NCI-H187 treated with DMSO at 0.1 percent for 48 hours (cell line): ENCODE measurements around the gene GALNT12.

Source experiments
- DNase-seq: peaks from one replicate; lab custom pipeline; 2025; lab: John Stamatoyannopoulos, UW

GALNT12 gene

DNA sequence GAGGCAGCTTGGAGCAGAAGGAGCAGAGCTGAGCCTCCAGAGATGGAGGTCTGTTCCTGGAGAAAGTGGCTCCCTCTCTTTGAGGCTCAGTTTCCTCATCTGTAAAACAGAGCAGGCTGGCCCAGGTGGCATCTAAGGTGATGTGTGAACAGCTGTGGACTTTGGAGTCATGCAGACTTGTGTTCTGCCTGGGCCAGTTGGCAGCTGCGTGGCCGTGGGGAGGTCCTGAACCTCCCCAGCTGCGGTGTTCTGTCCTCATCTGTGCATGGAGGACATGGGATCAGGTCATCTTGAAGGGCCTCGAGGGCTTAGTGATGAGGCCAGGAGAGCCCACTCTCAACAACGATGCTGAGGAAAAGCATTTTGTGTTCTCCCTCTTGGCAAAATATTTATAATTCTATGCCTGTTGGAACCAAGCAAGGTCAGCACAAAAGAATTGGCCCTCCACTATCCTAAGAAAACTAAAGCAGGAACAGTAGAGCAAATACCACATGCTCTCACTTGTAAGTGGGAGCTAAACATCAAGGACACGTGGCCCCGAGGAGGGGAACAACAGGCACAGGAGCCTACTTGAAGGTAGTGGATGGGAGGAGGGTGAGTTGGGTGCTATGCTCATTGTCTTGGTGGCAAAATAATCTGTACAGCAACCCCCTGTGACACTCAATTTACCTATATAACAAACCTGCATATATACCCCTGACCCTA is 73.0 kb downstream of the GALNT12 start:
- DNase-seq, result no peak

DNA sequence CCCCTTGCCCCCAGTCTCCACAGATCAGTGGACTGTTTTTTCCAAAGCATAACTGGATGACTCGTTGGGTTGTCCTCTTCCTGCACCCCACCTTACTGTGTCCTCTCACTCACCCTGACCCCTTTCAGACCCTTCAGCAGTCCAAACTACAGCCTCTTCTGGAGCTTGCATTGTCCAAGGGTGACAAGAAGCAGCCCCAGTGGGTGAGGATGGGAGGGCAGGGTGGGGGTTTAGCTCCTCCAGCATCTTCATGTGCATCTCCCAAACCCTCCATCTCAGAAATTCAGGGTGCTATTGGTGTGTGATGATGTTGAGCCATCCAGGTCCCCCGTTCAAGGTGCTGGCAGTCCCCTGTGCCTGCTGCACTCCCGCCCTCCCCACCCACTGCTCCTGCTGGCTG is 73.9 kb downstream of the GALNT12 start:
- DNase-seq, result no peak

DNA sequence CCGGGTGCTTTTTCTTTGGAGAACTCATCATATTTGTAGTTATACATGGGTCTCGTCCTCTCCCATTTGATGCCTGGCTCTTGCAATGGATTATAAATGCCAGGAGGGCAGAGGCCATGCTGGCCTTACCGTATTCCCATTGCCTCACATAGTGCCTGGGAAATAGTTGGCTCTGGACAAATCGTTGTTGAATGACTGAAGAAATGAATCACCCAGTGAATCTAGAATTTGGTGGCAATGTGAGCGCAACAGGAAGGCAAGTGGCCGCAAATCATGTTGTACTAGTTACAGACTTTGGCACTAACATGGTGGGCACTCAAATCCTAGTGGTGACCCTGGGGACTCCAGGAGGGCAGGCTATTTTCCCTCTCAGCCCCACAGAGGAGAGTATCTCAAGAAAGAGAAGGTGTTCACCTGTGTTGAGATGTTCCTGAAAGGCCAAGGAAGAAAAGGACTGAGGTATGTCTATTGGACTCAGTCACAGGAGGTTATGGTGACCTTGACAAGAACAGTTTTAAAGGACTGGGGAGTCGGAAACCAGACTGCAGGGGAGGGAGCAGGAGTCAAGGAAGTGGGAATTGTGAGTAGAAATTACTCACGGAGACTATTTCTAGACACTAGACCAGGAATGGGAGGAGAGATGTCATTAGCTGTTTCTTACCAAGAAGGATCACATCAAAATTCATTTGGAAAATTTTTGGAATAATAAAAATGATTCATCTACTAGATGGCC is 74.5 kb downstream of the GALNT12 start:
- DNase-seq, result no peak

GRCh38 chr9:98882569-98882923 is 75.1 kb downstream of the GALNT12 start:
- DNase-seq, result no peak

DNA sequence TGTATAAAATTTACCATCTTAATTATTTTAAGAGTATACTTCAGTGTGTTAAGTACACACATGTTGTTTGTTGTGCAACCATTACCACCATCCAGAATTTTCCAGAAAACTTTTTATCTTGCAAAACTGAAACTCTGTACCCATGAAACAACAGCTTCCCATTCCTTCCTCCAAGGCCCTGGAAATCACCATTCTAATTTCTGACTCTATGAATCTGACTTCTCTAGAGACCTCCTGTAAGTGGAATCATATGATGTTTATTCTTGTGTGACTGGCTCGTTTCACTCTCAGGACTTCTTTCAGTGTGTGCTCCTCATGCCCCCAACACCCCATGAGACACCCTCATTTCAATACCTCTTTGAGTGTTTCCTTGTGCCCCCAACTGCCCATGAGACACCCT is 75.8 kb downstream of the GALNT12 start:
- no peak for DNase-seq

DNA sequence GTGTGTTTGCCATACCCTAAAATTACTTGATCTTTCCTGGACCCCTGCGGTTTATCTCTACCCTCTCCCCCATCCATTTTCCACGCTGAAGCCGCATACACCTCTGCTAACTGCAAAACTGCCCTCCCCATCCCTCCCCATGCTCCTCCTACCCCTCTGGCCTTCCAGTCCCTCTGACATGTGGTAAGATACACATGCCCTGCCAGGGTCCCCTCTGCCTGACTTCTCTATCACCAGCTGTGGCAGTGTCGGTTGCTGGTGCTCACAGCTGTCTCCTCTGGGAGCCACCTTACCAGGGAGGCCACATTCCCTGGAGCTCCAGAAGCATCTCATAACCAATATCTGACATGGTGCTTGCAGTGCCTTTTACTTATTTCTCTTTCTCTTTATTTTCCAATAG is 77.4 kb downstream of the GALNT12 start:
- DNase-seq, result no peak

GRCh38 chr9:98885575-98886295 is 78.3 kb downstream of the GALNT12 start:
- DNase-seq, result no peak

DNA sequence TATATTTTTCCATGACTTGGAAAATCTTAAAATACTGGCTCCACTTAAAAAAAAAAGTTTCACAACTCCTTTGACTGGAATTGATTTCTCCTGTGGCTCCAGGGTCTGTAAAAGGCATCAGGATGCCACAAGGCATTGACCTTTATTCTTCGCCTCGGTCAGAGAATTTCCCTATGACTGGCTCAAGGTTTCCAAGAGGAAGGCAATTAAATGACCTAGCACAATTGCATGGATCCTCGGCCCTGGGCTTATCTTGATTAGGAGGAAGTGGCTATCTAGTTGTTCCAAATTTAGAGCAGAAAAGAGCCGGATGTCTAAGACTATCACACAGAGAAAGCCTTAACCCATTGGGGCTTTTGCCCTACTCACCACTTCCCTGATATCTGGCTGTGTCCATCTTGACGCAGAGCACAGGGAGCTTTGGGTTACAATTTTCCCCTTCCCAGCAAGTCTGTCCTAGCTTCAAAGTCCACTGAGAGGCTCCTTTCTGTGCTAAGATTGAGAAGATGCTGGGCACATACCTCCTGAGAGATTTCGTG is 79.3 kb downstream of the GALNT12 start:
- no peak for DNase-seq

- no peak for DNase-seq
Measured at GRCh38 chr9:98887918-98888510, 80.5 kb downstream of the GALNT12 start.

- no peak for DNase-seq
Measured at GRCh38 chr9:98888801-98889421, 81.4 kb downstream of the GALNT12 start.

- DNase-seq, result no peak
Measured at GRCh38 chr9:98890256-98890655, 82.8 kb downstream of the GALNT12 start.

DNA sequence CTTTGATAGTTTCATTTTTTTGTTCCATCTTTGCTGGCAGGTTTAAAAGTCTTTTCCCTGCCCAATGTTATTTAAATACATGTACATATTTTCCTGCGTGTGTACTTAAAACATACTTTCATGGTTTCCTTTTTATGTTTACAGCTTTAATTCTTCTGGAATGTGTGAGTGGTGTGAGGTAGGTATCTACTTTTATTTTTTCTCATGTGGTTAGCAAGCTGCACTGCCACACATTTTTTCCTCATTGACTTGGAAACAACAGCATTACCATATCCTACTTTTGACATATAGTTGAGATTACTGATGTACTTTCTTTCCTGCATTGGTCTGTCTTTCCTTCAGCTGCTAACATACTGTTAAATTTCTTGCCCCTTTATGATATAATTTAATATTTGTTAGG is 84.8 kb downstream of the GALNT12 start:
- no peak for DNase-seq

DNA sequence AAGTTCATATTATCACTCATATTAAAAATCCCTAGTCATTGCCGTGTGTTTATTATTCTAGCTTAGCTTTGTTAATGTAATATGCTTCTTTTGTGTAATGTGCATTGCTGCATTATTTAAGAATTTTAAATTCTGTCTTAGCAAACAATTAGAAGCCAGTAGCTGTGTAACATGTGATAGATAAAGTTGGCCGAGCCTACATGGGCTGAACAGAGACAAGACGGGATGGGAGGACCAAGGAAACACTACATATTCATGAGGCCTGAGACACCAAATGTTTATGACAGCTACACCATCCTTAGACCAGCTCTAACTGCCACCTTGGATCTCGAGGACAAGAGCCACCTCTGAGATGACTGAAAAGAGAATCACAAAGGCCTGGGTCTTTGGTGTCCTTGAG is 85.2 kb downstream of the GALNT12 start:
- DNase-seq, result no peak

GRCh38 chr9:98894171-98894570 is 86.7 kb downstream of the GALNT12 start:
- no peak for DNase-seq

DNA sequence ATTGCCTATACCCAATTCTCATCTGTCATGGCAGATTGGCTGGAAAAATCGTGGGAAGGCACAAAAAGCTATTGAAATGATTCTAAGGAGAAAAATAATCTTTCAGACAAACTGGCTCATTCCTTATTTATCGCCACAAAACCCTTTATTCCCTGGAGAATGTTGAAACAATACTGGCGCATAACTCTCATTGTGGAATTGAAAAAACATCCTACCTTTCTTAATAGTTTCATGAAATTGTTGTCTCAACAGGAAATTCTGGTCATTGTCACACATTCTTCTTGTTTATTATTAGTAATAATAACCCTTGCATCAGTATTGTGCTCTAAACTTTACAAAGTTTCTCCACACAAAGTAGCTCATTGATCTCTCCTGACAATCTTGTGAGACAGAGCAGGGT is 87.3 kb downstream of the GALNT12 start:
- DNase-seq, result no peak

- DNase-seq, result no peak
Measured at GRCh38 chr9:98896632-98897031, 89.2 kb downstream of the GALNT12 start.

DNA sequence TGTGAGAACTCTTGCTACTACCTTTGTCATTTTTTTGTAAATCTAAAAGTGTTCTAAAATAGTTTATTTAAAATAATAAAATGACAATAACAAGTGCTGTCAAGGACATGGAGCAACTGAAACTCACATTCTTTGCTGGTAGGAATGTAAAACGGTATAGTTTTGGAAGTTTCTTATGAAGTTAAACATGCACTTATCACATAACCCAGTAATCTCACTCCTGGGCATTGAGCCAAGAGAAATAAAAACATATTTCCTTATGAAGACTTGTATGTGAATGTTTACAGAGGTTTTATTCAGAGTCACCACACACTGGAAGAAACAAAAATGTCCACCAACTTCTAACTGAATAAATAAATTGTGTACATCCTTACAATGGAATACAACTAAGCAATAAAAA is 90.3 kb downstream of the GALNT12 start:
- DNase-seq, result no peak

GRCh38 chr9:98899408-98900056 is 92.1 kb downstream of the GALNT12 start:
- DNase-seq, result no peak
